HG02678 (cell line): ENCODE measurements around the gene SLC39A11.
"Not testable (repeated sequence)": the region's sequence is repeated elsewhere in the genome, so short reads cannot be mapped to it uniquely, and the experiment has no call there.

Experiments
- ATAC-seq: cut with Tn5 transposase; IDR thresholded peaks from one replicate; pipeline ENCODE4 v1.9.1; 2021; ENCODE audit warnings: mild to moderate bottlenecking, moderate library complexity; ENCODE audit not compliant: unreplicated experiment

Gene SLC39A11

DNA sequence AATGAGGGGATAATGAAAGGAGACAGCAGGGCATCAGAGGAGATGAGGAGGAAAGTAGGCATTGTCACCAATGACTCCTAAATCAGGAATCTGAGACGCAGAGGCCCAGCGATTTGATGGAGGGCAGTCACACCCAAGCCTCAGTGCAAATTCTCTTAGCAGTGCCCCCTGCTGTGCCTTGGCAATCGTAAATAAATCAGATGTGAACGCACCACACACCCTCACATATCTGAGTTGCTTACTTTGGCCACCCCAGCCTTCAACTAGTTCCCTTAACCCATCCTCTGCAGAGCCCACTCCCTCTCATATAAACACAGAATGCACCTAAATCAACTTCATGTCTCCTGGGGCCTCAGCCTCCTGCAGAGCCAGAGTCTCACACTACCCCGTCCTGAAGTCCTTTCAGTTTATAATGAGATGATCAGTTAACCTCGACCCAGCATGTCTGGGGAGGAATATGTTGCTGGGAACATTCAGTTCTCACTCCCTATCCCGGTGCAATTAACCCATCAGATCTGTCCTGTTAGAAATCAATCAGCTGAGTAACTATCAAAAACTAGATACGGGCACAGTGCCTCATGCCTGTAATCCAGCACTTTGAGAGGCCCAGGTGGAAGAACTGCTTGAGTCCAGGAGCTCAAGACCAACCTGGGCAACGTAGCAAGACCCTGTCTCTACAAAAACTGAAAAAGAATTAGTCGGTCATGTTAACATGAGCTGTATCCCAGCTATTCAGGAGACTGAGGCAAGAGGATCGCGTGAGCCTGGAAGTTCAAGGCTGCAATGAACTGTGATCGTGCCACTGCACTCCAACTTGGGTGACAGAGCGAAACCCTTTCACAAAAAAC lies 78.4 kb downstream of the SLC39A11 start:
- ATAC-seq = no peak

DNA sequence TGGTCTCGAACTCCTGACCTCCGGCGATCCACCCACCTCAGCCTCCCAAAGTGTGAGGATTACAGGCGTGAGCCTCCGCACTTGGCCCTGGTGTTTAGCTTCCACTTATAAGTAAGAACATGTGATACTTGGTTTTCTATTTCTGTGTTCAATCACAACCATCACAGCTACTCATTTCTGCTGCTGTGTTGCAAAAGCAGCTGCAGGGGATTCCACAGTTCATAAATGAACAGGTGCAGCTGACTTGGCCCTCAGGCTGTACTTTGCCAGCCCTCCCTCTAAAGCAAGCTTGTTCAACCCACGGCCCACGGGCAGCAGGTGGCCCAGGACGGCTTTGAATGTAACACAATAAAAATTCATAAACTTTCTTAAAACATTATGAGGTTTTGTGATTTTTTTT lies 79.2 kb downstream of the SLC39A11 start:
- peak; percentile 62 for ATAC-seq

DNA sequence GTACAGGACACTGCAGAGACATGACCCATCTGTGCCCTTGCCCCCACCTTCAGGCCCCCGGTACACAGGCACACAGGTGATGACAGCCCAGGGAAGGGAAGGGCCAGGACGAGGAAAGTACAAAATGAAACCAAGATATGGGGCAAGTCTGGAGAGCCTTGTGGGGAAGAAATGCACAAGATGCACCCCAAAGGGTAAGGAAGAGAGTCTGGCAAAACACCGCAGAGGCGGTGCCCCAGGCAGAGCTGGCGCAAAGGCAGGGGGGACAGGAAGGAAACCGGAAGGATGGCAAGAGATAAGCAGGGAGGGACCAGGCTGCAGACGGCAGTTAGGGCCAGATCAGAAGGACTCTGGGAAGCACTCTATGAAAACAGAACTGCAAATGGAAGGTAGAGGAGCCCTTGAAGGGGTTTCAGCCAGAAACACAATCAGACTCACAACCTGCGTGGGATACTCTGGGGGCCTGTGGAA lies 81.4 kb downstream of the SLC39A11 start:
- no peak for ATAC-seq

DNA sequence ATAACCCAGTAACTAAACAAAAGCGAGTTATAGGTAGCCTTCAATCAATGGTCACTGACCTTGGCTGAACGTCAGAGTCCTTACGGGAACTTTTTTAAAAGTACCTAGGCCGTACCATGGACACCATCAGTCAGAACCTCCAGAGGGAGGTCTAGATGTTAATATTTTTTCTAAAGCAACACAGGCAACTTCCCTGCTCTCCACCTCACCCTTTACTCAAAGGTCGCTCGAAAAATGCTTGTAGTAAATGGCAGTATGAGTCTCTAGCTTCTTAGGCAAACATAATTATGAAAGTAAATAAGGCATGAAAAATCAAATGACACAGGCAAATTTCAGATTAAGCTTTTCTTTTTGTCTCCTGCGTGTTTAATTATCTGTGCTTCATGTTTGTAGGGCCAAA lies 82.1 kb downstream of the SLC39A11 start:
- no peak for ATAC-seq

DNA sequence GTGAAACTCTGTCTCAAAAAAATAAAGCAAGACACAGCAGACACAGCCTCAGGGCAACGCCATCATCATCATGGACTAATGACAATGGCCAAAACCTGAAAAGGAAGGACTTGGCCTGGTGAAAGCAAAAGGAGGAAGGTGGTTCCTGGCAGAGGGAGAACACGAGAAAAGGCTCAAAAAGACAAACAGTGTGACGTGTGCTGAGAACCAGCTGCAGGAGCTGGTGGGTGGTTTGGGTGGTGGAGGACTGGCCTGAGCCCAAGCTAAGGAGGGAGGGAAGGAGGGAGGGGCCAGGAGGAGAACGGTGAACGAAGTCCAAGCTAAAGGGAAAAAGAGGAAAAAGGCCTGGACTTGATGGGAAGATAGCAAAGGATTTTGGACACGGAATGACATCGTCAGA lies 85.1 kb downstream of the SLC39A11 start:
- no peak for ATAC-seq

DNA sequence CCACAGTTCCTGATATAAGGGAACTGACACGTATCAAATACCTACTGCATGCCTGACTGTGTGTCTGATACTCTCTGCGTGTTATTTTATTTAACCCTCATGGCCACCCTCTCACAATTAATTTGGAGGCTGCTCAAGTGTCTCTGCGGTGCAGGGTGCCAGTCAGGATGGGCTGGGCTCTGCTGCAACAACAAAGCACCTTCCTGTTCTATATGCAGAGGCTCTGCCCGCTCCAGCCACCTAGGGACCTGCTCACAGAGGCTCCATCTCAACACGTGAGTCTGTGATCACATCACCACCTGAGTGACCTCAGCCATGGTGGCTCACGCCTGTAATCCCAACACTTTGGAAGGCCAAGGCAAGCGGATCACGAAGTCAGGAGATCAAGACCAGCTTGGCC lies 87.1 kb downstream of the SLC39A11 start:
- no peak for ATAC-seq

DNA sequence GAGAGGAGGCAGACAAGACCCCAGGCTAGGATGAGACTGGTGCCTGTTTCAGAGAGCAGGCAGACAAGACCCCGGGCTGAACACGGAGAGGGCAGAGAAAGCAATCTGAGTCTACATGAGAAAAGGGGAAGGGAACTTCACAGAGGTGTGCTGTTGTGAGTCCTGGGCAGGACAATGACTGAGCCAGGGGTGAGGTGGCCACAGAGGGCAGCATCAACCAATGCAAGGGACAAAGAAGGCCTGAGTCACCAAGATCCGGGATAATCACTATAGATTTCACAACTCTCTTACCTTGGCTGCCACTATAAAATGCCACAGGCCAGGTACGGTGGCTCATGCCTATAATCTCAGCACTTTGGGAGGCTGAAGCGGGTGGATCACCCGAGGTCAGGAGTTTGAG lies 89.0 kb downstream of the SLC39A11 start:
- ATAC-seq = no peak

DNA sequence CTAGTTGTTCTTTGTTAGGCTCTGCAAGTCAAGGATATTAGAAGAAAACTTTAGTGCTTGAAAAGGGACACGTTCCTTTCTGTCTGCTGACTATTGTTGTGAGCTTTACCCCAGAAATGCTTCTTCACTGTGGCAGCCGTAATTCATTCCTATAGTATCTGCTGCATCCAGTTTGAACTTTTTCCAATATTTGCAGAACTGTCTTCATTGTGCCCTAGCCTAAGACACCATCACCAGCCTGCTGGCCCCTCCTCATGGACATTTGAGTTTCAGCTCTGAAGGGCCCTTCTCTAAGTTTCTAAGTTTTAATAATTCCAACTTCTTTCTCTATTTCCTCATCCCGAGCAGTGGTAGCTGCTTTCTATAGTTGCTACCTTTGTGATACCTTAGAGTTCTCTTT lies 91.7 kb downstream of the SLC39A11 start:
- ATAC-seq = no peak

DNA sequence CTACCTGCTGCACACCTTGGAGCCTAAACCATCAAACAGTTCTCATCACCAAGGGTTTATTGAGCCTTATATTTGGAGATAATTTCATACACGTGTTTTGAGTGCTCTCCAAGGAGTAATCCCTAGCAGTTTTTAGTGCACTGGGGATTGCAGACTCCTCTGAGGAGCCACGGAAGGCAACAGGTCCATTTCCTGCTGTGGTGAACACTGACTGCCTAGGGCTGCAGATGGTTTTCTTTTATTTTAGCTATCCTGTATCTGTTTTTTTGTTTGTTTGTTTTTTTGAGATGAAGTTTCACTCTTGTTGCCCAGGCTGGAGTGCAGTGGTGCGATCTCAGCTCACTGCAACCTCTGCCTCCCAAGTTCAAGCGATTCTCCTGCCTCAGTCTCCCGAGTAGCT lies 93.0 kb downstream of the SLC39A11 start:
- ATAC-seq = not testable (repeated sequence)

DNA sequence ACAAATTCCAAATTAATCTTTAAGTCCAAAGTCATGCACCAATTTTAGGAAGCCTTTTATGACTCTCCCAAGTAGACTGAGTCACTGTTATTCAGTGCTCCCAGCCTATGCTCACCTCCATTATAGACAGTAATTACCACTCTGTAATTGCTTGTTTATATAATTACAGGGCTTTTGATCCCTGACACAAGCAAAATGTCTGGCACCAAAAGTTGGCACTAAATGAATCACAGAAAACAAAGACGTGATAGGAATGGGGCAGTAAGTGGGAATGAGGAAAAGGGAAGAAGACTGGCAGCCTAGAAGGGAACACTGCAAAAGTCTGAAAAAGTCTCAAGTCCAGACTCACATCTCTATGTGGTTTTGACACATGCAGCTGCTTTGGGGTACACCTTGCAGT lies 94.1 kb downstream of the SLC39A11 start:
- ATAC-seq = no peak

DNA sequence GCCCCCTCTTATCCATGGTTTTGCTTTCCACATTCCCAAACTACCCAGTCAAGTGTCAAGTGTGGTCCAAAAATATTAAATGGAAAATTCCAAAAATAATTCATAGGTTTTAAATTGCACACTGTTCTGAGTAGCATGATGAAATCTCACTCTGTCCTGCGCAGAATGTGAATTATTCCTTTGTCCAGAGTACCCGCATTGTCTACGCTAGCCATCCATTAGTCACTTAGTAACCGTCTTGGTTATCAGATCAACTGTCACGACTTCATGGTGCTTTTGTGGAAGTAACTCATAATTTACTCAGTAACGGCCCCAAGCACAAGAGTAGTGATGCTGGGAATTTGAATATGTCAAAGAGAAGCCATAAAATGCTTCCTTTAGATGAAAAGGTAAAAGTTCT lies 94.9 kb downstream of the SLC39A11 start:
- no peak for ATAC-seq

DNA sequence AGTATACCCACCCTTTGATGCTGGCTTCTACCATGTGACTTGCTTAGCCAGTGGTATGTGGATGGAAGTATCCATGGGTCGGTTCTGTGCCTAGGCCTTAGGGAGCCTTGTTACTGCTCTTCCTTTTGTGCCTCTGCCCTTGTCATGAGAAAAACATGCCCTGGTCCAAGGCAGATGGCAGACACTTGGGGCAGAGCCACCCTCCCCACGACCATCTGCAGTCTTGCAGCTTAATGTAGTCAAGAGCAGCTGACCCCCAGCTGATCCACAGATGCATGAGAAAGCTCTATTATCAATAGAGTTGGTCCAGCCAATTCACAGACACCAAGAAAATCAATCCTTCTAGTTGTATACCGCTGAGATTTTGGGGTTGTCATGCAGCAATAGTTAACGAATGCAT lies 95.7 kb downstream of the SLC39A11 start:
- no peak for ATAC-seq

DNA sequence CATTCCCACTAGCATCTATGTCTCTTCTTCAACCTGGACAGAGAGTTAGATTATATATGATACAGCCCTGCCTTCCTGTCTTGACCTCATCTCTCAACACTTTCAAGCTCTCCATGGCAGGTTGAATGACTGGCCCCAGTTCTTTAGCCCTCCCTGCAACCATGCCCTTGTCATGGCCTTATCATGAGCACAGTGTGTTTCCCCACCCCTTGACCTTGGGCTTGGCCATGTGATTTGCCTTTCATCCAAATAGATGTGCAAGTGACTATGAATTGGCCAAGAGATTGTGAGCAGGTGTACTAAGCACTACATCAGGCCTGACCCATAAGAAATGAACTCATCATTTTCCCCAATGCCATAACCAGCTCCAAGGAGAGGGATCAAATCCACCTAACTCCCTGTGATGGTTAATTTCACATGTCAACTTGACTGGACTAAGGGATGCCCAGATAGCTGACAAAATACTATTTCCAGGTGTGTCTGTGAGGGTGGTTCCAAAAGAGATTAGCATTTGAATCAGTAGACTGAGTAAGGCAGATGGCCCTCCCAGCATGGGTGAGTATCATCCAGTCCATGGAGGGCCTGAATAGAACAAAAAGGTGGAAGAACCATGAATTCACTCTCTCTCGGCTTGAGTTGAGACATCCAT lies 97.4 kb downstream of the SLC39A11 start:
- no peak for ATAC-seq

DNA sequence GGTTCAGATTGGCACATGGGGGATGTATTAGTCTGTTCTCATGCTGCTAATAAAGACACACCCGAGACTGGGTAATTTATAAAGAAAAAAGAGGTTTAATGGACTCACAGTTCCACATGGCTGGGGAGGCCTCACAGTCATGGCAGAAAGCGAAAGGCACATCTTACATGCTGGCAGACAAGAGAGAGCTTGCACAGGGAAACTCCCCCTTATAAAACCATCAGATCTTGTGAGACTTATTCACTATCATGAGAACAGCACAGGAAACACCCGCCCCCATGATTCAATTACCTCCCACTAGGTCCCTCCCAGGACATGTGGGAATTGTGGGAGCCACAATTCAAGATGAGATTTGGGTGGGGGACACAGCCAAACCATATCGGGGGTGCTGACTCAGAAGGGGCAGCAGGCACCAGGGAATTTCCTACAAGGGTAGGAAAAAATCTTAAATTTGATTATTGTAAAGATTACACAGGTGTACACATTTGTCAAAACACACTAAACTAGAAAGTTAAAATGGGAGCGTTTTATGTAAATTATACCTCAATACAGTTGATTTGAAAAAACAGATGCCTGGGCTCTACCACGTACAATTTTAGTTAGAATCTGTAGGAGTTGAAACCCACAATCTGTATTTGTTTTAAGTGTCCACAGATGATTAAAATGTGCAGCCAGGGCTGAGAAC lies 99.6 kb downstream of the SLC39A11 start:
- ATAC-seq = not testable (repeated sequence)

DNA sequence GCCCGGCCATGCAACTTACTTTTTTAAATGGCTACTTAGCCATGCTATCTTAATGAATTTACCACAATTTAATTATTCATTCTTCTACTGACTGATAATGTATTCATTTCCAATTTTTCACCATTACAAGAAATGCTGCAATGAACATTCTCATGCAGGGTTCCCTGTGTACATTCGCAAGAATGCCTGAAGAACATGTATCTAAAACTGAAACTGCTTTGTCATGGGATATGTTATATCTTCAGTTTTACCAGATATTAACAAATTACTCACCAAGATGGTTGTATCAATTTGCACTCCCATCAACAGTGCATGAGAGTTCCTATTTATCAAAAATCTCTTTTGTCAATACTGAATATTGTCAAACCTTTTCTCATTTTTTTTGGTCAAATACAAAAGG lies 100.8 kb downstream of the SLC39A11 start:
- ATAC-seq = no peak

DNA sequence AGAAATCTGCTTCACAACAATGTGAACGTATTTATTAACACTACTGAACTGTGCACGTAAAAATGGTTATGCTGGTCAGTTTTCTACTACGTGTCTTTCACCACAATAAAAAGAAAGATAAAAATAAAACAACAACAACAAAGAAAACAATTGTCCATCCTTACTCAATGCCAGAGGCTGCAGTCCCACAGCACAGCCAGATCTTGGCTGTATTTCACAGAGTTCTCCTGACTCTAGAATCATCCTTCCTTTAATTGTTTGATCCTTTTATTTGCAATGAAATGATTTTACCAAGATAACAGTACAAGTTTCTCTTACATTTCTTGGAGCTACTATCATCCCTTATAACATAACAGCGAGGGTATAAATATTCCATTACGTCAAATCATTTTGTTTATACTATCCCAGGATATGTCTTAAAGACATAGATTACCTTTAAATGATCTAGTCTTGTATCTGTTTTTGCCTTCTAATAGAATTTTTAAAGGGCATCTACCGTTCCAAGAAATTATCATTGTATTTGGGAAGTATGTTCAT lies 103.3 kb downstream of the SLC39A11 start:
- ATAC-seq = no peak

DNA sequence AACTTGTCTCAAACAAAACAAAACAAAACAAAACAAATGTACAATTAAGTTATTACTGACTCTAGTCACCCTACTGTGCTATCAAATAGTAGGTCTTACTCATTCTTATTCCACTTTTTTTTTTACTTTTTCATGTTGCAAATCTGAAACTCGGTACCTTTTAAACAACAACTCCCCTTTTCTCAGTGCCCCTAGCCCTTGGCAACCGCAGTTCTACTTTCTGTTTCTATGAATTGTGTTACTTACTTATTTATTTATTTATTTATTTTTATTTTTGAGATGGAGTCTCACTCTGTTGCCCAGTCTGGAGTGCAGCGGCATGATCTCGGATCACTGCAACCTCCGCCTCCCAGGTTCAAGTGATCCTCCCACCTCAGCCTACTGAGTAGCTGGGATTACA lies 104.0 kb downstream of the SLC39A11 start:
- ATAC-seq = no peak

DNA sequence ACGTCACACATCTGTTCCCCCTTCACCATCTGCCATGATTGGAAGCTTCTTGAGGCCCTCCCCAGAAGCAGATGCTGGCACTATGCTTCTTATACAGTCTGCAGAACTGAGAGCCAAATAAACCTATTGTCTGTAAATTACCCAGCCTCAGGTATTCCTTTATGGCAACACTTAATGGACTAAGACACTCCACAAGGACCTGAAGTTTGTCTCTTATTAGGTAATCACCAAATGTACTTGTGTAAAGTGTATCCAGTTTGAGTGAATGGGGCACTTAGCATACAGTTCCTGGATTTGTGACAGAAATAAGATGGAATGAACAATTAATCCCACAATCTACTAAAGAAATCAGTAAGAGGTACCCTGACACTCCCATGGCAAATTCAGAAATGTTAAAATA lies 105.3 kb downstream of the SLC39A11 start:
- no peak for ATAC-seq

DNA sequence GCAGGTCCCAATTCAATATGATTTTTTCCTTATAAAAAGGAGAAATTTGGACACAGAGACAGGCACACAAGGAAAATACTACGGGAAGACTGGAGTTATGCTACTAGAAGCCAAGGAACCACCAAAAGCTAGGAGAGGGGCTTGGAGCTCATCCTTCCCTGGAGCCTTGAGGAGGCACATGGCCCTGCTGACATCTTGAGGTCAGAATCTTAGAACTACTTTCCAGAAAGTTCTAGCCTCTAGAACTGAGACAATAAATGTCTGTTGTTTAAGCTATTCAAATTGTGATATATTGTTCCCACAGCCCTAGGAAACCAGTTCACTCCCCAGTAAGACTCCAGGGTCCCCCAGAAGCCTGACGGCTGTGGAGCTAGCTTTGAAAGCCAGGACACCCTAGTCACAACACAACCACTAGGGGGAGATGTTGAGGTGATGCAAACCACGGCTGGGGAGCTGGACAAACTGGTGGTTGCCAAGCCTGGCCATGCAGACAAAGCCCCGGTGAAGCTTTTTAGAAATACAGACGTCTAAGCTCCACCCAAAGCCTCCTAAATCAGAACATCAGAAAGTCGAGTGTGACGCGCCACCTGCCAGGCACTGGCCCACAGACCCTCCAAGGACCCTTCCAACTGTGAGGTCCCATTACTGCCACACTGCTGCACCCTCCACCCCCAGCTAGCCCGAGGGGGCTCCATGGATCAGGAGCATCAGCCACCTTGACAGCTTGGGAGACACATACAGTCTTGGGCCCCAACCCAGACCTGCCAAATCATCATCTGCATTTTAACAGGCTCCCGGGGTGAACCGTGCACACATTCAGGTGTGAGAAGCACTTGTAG lies 106.4 kb downstream of the SLC39A11 start:
- peak; percentile 77 for ATAC-seq

DNA sequence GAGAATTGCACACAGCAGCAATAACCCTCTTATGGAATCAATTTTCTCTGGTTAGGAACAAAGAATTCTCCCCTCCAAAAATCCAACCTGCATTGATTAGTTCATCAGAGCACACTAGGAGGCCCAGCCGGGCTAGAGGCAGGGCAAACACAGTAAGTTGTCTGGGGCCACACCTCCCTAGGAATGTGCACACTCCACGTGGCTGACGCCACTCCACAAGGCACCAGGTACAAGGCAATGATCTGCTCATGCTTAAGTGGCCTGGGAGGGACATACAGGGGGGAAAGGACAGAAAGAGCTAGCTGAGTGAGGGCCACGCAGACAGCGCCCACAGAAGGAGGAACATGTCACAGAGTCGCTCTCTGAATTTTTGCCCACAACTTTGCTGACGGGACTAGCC lies 107.6 kb downstream of the SLC39A11 start:
- ATAC-seq = no peak
